Measurements from ENCODE around the gene GUCD1. TPM values are rescaled to one million over a fixed set of nuclear protein-coding genes. Genes with fewer than 3 reads are reported as not detected.

Gene GUCD1
- total and polyA plus RNA-seq, 10 of the 15 experiments (the other 5 are each of a cell fraction or from before 2014, with no cell fraction given): 56.0 to 177 (median 88.2) TPM

DNA sequence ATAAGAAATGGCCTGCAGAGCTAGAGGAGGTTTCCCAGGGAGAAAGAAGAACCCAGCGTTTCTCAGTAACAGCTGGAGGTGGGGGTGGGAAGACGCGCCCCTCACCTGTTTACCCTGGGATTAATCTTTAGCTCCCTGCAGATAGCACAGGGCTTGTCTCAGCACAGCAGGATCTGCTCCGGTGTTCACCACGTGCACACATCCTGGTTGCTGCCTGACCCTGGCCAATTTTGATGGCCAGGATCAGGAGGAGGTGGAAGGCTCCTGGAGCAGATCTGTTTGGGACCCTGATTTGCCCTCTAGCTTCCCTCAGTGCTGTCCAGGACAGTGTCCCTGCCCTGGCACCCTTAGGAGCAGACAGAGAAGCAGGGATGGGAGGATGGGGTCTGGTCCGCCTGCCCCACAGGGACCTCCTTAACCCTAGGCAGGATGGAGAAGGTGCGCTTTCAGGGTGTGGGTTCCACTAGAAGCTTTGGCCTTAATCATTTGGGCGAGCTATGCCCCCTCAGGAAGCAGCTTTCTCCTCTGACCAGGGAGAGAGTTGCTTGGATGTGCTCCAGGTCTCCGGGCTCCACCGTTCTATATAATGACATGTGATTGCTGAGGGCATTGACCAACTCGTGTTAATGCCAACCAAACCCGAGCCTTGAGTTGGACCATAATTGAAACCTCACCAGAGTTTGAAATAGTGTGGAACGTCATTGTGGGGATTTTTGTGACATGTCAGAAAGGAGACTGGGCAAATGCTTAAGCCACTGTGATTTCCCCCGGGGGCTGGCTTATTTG, 40.5 kb downstream of the GUCD1 start (continued):
- TF ChIP-seq NFYB (IDR thresholded peaks at IDR 0.05; ENCODE audit: insufficient read depth, low read depth, low read length) (no peak), TCF12 (IDR thresholded peaks at IDR 0.05; ENCODE audit: low read depth, low read length) (no peak), ZNF622 (IDR thresholded peaks at IDR 0.05) (no peak), TCF7 (IDR thresholded peaks at IDR 0.05; ENCODE audit: borderline replicate concordance) (no peak), ATF7 (IDR thresholded peaks at IDR 0.05; ENCODE audit: low read depth) (peak; percentile 73; the same call in 1 of the 2 replicates), ZBTB4 (CRISPR knock-in tag; IDR thresholded peaks at IDR 0.05) (no peak)
- TF ChIP-seq, protein P1, sequence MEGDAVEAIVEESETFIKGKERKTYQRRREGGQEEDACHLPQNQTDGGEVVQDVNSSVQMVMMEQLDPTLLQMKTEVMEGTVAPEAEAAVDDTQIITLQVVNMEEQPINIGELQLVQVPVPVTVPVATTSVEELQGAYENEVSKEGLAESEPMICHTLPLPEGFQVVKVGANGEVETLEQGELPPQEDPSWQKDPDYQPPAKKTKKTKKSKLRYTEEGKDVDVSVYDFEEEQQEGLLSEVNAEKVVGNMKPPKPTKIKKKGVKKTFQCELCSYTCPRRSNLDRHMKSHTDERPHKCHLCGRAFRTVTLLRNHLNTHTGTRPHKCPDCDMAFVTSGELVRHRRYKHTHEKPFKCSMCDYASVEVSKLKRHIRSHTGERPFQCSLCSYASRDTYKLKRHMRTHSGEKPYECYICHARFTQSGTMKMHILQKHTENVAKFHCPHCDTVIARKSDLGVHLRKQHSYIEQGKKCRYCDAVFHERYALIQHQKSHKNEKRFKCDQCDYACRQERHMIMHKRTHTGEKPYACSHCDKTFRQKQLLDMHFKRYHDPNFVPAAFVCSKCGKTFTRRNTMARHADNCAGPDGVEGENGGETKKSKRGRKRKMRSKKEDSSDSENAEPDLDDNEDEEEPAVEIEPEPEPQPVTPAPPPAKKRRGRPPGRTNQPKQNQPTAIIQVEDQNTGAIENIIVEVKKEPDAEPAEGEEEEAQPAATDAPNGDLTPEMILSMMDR (IDR thresholded peaks at IDR 0.05 in 2 of 3, conservative IDR thresholded peaks at IDR 0.05 in 1 of 3; ENCODE audit: control insufficient read depth in 2 of 3, extremely low read depth in 1 of 3, insufficient read depth in 1 of 3, low read depth in 3 of 3, low read length in 3 of 3): no peak
- TF ChIP-seq, protein P2, sequence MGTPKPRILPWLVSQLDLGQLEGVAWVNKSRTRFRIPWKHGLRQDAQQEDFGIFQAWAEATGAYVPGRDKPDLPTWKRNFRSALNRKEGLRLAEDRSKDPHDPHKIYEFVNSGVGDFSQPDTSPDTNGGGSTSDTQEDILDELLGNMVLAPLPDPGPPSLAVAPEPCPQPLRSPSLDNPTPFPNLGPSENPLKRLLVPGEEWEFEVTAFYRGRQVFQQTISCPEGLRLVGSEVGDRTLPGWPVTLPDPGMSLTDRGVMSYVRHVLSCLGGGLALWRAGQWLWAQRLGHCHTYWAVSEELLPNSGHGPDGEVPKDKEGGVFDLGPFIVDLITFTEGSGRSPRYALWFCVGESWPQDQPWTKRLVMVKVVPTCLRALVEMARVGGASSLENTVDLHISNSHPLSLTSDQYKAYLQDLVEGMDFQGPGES (IDR thresholded peaks at IDR 0.05): no peak

Measured in GM12878 (cell line).